HG03439 (cell line): ENCODE measurements around the gene KLHL30.
"Not testable (repeated sequence)": the region's sequence is repeated elsewhere in the genome, so short reads cannot be mapped to it uniquely, and the experiment has no call there.

Experiments
- ATAC-seq: cut with Tn5 transposase; IDR thresholded peaks from one replicate; pipeline ENCODE4 v1.9.1; 2021; ENCODE audit warnings: mild to moderate bottlenecking, moderate library complexity; ENCODE audit not compliant: unreplicated experiment

KLHL30 gene

DNA sequence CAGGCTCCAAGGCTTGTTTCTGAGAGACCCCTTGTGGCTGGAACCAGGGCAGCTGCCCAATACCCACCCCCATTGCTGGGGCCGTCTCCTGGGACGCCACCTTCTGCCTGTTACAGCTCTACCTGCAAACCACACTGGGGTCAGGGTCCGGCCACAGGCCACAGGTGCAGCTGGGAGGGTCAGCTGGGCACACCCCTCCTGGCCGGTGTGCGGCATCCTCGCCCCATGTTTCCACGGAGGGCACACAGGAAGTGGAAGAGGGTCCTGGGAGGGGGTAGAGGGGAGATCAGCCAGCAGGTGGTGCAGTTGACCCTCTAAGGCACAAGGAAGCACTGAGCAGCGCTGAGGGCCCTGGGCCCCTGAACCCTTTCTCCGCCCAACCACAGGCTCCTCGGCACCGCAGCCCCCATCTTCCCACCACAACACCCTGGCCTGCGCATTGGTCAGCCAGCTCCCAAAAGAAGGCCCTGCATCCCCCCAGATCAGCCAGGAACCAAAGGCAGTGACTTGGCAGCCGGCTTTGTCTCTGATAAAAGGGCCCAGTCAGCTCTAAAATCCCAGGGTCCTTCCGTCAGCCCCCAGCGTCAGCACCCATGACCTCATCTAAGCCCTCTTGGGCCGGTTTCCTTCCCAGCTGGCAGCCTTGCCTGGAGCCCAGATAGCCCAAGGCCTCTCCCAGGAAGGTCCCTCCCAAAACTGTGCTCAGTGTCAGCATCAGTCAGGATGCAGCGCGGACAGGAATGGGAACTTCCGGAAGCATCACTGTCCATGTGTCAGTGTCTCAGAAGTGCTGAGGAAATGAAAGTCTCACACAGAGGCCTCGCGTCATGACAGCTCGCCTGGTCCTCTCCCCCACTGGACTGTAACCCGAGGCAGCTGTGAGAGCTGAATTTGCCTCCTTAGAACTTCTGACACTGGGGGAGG, 22.0 kb downstream of the KLHL30 start:
- ATAC-seq, result no peak

DNA sequence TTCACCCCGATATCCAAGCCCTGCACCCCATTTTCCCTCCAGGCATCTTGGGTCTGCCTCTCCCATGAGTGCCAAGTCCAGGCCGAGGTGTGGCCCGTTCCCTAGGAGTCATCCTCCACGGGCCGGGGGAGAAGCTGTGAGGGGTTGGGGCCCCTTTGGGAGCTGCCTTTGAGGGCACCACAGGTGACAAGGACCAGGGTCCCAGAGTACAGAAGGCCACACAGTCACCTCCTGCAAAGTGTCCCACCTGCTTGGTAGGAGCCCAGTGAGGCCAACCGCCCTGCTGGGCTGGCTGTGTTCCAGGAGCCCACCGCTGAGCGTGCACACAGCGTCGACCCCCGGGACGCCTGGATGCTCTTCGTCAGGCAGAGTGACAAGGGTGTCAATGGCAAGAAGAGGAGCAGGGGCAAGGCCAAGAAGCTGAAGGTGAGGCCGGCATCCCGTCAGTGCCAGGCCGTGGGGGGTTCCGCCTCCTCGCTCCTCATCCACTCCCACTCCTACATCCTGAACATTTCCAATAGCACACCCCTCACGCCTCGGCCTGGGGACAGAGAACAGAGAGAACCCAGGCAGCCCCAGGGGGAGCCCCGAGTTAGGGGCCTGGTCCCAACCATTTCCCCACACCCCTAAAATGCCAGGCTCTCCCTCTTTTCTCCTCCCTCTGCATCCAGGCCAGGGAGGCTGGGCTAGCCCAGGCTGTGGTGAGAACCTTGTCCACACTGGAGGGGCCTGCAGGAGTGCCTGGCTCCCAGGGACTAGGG, 23.0 kb downstream of the KLHL30 start:
- no peak for ATAC-seq

DNA sequence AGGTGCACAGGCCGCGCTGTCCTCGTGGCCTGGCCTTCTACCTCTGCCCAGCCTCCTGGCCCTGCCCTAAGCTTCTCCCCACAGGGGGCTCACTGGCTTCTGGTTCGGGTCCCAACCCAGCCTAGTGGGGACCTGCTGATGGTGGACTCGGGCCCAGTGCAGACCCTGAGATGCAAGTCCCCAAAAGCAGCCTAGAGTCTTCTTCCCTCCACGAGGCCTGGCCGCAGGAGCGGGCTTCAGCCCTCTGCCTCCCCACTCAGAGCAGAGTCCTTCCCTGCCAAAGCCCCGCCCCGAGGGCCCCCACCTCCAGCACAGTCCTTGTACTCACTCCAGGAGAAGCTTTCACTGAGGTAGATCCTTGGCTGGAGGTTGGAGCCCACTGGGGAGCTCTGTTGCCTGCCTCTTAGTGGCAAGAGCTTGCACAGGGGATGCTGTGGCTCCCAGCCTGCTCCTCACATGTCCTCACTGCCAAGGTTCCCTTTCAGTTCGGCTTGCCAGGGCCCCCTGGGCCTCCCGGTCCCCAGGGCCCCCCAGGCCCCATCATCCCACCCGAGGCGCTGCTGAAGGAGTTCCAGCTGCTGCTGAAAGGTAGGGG, 23.9 kb downstream of the KLHL30 start:
- ATAC-seq, result no peak

DNA sequence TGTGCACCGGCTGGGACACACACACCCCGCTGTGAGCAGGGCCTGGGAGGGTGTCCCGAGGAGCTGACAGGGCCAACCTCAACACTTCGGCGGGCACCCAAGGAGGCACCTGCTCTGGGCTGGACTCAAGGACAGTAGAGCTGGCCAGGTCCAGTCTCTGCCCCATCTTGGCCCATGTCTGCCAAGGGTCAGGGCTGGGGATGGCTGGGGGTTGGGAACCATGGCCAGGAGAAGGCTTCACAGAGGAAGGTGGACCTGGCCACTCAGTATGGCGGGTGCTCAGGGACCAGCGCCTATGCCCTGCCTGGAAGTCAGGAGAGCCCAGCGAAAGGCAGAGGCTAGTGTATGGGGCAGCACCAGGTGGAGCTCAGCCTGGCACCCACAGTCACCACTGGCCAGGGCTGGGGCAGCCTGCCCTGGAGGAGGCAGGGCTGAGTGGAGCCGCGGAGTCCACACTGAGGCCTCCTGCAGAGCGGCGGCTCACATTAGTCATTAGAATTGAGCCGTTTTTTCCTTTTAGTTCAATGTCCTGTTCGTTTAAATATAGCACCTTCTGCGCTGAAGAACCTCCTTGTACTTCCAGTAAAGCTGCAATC, 24.5 kb downstream of the KLHL30 start:
- ATAC-seq, result no peak

DNA sequence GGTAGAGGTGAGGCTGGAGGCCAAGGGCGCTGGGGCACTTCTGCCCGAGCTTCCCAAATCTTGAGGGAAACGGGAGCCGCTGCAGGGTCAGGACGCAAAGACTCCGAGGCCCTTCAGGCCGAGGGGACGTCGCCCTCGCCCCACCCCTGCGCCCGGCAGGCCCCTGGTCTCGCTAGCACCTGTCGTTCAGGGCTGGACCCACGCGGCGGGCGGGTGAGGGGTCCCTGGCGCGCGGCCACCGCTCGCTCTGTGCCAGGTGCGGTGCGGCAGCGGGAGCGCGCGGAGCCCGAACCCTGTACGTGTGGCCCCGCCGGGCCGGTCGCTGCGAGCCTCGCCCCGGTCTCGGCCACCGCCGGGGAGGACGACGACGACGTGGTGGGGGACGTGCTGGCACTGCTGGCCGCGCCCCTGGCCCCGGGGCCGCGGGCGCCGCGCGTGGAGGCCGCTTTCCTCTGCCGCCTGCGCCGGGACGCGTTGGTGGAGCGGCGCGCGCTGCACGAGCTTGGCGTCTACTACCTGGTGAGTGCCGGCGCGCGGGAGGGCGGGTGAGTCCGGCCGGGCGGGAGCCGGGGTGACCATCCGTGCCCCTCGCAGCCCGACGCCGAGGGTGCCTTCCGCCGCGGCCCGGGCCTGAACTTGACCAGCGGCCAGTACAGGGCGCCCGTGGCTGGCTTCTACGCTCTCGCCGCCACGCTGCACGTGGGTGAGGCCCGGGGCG, 25.2 kb downstream of the KLHL30 start:
- no peak for ATAC-seq

DNA sequence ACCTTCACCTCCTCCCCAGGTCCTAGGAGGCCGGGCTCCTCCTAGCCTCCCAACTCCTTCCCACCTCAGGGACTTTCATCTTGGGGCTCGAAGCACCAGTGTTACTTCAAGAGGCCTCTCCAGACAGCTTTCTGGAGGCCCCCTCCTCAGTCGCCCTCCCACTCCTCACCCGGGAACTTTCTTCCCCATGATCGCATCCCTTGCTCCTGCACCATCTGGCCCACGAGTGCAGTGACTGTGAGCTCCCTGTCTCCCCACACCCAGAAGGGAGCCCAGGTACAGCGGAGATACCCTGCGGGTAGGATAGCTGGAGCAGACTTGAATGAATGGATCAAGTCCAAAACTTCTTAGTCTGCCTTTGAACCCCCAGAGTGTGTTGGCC, 26.4 kb downstream of the KLHL30 start:
- ATAC-seq, result no peak

DNA sequence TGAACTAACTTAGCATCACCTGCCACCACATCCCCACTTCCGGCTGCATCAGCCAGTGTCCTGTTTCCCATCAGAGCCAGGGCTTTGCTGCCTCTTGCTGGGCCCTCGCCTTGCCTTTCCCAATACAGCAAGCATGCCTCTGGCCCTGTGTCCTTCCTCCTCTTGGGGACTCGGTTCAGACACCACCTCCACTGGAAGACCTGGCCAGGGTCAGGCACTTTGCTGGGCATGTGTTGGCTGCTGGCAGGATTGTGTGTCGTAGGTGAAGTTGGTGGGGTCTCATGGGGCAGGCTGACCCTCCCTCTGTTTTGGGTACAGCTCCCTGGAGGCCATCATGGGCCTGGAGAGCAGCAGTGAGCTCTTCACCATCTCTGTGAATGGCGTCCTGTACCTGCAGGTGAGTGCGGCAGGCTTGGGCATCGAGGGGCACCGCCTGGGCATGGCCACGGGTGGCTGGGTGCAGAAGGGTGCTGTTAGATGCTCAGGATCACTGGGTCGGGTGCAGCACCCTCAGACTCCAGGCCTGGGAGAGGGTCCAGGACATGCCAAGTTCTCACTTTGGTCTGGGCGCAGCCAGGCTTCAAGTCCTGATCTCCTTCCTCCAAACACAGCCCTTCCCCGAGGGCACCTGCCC, 26.9 kb downstream of the KLHL30 start:
- no peak for ATAC-seq

DNA sequence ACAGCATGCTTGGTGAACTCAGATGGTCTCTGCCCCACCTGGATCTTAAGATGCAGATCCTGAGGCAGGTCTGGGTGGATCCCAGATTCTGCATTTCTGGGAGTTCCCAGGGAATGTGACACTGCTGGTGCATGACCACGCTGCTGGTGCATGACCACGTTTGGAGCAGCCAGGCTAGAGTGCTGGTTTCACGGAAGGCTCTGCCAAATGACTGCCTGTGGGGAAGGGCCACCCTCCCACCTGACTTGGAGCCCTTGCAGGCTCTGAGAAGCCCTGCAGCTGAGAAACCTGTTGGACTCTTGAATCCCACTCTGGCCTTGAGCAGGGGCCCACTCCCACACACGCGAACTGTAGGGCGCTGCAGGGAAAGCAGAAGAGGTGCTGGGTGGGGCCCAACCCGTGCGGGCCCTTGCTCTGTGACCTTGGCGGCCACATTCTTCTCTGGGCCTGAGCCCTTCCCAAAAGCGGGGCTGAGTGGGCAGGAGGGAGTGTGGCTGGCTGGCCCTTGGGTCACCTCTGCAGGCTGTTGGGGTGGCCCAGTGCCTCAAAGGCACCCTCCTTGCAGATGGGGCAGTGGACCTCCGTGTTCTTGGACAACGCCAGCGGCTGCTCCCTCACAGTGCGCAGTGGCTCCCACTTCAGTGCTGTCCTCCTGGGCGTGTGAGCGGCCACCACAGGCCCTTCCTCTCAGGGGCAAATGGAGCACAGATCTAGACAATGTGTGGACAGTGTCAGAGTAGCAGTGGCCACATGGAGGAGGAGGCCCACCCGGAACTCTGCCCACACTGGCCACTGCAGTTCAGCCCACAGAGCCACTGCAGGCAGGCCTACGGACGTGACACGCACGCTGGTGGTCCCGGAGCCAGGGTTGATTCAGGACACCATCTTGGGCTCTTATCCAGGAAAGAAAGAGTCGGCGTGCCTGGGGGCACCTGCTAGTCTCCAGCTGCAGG, 28.2 kb downstream of the KLHL30 start:
- no peak for ATAC-seq

DNA sequence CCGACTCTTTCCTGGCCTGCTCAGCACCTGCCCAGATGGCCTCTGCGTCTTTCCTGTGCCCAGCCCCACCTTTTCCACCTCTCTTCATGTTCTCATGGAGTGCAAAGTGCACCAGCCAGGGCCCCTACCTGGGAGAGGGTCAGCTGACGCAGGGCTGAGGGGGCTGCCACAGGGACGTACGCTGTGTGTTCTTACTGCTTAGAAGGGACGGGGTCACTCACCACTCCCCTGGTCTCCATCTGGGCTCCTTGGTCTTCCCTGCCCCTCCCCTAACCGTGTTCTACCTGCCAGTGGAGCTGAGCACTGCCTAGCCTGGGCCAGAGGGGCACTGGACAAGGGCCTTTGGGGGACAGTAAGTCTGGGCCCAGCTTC, 28.9 kb downstream of the KLHL30 start:
- no peak for ATAC-seq

DNA sequence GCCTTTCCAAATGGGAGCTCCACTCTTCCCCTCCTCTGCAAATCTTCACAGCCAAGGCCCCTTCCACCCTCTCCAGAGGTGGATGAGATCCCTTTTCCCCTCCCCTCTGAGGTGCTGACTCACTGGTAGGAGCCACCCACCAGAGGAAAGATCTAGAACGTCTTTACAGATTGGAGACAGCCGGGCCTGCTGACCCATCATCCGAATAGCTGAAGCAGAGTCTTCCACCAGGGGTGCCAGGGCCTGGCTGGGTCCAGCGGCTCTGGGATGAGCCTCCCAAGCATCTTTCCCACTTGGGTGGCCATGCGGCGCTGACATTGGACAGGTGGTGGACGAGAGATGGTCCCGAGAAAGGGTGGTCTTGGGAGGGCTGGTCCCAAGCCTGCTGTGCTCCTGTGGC, 29.3 kb downstream of the KLHL30 start:
- no peak for ATAC-seq

DNA sequence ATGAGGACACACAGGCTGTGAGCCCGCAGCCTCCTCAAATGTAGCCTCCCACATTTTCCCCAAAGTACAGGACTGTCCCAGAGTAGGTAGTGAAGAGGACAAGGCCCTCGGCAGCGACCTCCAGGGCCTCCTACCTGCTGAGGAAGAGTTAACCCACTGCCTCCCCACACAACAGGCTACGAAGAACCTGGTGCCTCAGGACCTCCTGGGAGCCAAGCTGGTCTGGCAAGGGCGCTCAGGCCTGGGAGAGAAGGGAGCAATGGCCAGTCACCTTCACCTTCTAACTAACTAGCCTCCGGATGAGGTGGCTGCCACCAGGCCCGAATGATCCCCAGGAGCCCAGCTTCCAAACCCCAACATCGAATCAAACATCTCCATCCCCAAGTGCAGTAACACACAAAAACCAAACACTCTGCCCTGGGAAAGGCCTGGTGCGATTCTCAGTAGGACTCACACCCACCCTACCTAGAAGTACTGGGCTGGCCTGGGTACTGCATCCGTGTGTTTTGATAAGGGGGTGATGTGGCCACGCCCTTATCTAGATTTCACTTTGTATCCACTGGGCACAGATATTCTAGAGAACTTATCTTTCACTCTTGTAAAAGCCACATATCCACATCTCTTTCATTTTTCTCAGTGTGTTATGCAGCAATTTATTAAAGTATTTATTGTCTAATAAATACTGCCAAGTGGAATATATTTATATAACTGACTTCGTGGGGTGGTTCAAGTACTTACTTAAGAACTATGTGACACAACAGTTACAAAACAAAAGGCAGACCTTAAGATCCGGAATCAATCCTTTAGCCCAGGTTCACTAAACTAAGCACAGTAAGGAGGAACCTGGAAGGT, 30.0 kb downstream of the KLHL30 start:
- no peak for ATAC-seq

DNA sequence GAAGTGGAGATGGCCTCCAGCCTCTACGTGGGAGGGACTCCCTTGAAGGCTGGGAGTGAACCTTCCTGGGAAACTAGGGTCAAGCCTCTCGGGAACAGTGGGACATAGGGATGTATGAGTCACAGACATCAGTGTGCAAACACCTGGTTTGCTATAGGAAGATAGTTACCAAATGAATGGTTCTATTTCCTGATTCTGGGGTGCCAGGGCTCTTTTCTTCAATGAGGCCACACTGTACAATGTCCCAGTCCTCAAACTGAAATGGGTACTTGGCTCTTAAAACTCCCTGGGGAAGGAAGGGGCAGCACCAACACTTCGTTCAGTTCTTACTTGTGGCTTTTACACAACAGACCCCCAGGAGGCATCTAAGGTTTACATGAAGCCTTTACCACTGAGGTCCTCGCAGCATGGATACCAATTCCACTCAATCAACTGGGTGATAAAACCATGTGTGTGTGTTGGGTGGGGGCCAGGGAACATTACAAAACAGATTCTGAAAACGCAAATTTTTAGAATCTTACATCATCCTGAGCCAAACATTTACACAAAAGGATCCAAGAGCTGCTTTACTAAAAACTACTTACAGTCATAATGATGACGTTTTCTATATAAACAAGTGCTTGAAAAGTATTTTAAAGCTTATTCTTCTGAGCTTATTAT, 30.7 kb downstream of the KLHL30 start:
- no peak for ATAC-seq

DNA sequence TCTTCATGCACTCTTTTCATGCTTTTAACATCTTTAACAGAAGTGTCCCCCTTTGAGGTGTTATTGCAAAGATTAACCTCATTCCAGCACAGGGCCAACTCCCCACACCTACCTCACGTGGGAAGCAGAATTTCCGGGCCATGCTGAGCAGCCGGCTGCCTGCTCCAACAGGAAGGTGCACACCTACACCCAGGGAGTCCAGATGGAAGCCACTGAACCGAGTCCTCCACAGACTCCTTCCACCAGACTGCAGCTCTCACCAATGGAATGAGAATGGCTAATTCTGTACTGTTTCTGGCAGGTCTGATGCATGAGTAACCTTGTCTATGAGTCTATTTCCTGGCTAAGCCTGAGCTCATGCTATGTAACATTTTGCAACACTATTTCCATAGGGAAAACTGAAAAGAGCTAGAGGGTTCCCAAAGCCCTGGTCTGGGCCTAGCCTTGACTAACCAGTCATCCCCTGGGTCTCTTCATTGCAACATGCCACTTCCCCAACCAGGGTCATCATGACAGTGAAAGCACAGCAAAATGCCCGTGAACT, 31.3 kb downstream of the KLHL30 start:
- no peak for ATAC-seq

DNA sequence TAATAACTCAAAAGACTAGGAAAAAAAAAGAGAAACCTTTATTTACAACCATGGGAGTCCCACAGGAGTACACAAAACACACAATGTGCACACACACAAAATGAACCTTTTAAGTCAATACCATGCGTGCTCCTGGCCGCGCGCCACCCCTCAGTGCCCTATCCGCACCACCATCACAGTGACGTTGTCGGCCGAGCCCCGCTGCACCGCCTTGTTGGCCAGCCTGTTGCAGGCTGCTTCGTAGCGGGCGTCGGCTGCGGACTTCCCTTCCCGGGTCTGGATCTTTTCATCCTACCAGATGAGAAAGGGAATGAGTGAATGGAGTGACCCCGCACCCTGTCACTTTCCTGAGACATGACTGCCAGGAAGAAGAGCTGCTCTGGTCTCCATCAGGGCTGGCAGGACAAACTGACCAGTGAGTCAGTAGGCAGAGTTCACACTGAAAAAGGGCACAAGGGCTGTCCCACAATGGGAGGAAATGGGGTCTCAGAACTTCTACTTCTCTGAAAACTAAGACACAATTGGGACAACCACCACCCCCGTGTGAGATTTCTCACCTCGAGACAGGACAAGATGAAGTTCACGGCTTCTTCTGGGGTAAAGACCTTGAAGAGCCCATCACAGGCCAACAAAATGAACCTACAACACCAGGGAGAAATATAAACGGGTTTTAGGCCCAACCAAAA, 32.1 kb downstream of the KLHL30 start:
- ATAC-seq, result no peak

DNA sequence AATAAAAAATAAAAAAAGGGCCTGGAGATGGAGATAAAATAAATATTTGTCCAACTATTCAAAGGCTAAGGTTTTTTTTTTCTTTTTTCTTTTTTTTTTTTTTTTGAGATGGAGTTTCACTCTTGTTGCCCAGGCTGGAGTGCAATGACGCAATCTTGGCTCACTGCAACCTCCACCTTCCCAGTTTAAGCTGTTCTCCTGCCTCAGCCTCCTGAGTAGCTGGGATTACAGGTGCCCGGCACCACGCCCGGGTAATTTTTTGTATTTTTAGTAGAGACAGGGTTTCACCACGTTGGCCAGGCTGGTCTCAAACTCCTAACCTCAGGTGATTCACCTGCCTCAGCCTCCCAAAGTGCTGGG, 32.6 kb downstream of the KLHL30 start:
- ATAC-seq, result not testable (repeated sequence)

DNA sequence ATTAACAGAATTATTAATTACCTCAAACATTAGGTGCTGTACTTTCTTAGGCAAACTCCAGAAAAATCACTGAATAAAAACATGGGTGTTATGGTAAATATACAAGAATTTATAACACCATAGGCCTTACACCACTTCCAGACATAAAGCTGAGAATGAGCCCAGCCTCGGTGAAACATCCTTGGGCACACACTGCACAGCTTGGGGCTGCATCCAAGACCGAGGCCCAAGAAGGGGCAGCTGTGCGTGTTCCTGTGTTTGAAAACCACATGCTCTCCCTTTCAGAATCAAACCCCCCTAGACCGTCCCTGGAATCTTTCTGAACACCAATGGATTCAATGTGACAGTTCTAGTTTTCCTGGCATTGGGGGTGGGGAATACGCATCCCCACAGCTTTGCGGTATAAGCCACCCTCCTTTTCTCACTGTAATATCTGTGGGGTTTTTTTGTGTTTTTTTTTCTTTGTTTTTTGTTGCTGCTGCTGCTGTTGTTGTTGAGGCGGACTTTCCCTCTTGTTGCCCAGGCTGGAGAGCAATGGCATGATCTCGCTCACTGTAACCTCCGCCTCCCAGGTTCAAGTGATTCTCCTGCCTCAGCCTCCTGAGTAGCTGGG, 33.2 kb downstream of the KLHL30 start:
- no peak for ATAC-seq

DNA sequence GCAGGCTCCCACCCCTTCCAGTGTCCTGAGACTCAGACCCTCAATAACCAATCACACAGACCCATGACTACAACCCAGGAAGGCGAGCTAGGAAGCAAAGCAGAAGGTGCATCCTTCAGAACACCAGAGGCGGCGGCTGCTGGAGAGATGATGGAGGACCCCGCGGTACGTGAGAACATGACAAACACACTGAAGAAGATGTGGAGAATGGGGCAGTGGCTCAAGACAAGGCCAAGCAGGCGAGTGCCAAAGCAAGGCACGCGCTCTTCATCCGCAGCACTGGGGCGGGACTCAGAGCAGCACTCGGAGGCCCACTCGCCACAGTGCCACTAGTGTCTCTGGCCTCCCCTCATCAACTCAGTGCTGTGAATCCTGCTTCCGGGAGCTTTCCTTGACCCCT, 34.0 kb downstream of the KLHL30 start:
- ATAC-seq, result no peak
